Right renal cortex interstitium (tissue), 3 donors: ENCODE results near the gene TRMO. TPM values are rescaled to one million over a fixed set of nuclear protein-coding genes. Genes with fewer than 3 reads are reported as not detected.

ENCODE experiments used
- DNase-seq, 3 donors: peaks; one replicate each; pipeline ENCODE4 v3.0.0-alpha.2; 2013; ENCODE audit warnings: low read depth in 3 of 3, low spot score in 2 of 3
- polyA plus RNA-seq, 3 donors: library from polyadenylated mRNA; unstranded; fragments of 120-200 nt; gene quantifications; one replicate each; pipeline ENCODE4 v1.2.1, GENCODE V29; 2013; ENCODE audit not compliant: insufficient read length in 3 of 3

The TRMO gene
- polyA plus RNA-seq, 3 donors: 21.5 to 24.7 (median 22.6) TPM

GRCh38 chr9:97940233-97940632 lies 17.9 kb upstream of the TRMO start:
- DNase-seq: no peak

- DNase-seq: no peak
These were observed 15.9 kb upstream of the TRMO start, which contains the start of gene HEMGN for GRCh38 chr9:97938081-97938644. Gene HEMGN, minus strand, starts transcription at chr9:97938172. Its CDS starts 36 bp downstream, at chr9:97938136.

GRCh38 chr9:97936998-97937397 lies 14.7 kb upstream of the TRMO start:
- DNase-seq: no peak

GRCh38 chr9:97935276-97935675 lies 13.0 kb upstream of the TRMO start:
- no peak for DNase-seq

GRCh38 chr9:97934321-97935115 lies 12.2 kb upstream of the TRMO start:
- no peak for DNase-seq

GRCh38 chr9:97933297-97933998 lies 11.1 kb upstream of the TRMO start:
- DNase-seq: no peak

GRCh38 chr9:97930972-97931371 lies 8.7 kb upstream of the TRMO start:
- no peak for DNase-seq

- DNase-seq: no peak
These were observed 6.8 kb upstream of the TRMO start for GRCh38 chr9:97928986-97929604.

GRCh38 chr9:97925497-97926334 lies 3.4 kb upstream of the TRMO start:
- DNase-seq: no peak

- DNase-seq: no peak
These were observed 2.1 kb upstream of the TRMO start for GRCh38 chr9:97924386-97924785.

GRCh38 chr9:97923529-97924108 lies 1.3 kb upstream of the TRMO start:
- peak; percentile 54 to 67 (median 56) for DNase-seq

GRCh38 chr9:97919217-97919813 lies 3.0 kb downstream of the TRMO start:
- DNase-seq: no peak

GRCh38 chr9:97918611-97919010 lies 3.7 kb downstream of the TRMO start:
- DNase-seq: no peak

GRCh38 chr9:97911970-97912369 lies 10.3 kb downstream of the TRMO start:
- DNase-seq: no peak

GRCh38 chr9:97911528-97911927 lies 10.8 kb downstream of the TRMO start:
- no peak for DNase-seq

GRCh38 chr9:97910357-97910756 lies 11.9 kb downstream of the TRMO start:
- no peak for DNase-seq

- DNase-seq: no peak
These were observed 13.6 kb downstream of the TRMO start for GRCh38 chr9:97908705-97909104.

- no peak for DNase-seq
These were observed 14.7 kb downstream of the TRMO start for GRCh38 chr9:97907632-97908031.

GRCh38 chr9:97907046-97907445 lies 15.3 kb downstream of the TRMO start:
- no peak for DNase-seq
